GM18873 (cell line): ENCODE data around the gene NSMF.

Experiments
- ATAC-seq: cut with Tn5 transposase; IDR thresholded peaks from one replicate; pipeline ENCODE4 v1.9.1; 2021; ENCODE audit warnings: mild to moderate bottlenecking, moderate library complexity, moderate number of reproducible peaks; ENCODE audit not compliant: unreplicated experiment, low FRiP score

Gene NSMF, protein sequence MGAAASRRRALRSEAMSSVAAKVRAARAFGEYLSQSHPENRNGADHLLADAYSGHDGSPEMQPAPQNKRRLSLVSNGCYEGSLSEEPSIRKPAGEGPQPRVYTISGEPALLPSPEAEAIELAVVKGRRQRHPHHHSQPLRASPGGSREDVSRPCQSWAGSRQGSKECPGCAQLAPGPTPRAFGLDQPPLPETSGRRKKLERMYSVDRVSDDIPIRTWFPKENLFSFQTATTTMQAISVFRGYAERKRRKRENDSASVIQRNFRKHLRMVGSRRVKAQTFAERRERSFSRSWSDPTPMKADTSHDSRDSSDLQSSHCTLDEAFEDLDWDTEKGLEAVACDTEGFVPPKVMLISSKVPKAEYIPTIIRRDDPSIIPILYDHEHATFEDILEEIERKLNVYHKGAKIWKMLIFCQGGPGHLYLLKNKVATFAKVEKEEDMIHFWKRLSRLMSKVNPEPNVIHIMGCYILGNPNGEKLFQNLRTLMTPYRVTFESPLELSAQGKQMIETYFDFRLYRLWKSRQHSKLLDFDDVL

DNA sequence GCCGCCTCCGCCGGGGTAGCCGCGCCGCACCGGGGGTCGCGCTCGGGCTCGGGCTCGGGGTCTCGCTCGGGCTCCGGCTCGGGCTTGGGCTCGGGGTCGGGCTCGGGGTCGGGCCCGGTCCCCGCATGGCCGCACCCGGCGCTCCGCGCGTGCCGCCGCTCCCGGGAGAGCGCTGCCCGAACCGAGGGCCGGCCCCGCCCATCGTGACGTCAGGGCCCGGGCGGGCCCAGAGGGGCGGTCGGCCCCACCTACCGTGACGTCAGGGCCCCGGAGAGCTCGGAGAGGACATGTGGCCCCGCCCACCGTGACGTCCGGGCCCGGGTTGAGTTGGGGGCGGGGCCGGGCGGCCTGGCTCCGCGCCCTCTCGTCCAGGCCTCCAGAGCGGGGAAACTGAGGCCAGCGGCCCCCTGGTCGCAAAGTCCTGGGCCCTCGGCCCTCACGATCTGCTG, at the start of gene NSMF:
TSS of gene NSMF (minus strand) at position 183 of the 449 bp plus-strand sequence. CDS start 232 bp downstream, outside the sequence.
- no peak for ATAC-seq

DNA sequence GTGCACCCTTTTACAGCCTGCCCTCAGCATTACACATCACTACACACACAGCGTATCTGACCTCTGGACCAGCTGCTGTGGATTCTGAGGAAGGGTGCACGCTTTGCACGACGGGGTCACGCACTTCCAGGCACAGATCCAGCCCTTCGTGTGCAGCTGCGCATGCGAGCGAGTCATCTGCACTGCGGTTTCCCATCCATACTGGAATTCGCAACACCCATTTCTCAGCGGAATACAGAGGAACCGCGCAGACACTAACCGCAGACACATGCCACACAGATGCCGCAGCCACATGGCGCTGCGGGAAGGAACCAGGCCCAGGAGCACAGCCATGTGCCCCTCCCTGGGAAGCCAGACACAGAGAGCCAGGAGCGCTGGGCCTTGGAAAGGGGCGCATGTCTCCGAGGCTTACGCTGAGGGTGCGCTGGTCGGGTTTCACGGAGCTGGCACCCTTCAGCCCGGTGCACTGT, 47.6 kb upstream of the NSMF start:
- ATAC-seq: no peak

DNA sequence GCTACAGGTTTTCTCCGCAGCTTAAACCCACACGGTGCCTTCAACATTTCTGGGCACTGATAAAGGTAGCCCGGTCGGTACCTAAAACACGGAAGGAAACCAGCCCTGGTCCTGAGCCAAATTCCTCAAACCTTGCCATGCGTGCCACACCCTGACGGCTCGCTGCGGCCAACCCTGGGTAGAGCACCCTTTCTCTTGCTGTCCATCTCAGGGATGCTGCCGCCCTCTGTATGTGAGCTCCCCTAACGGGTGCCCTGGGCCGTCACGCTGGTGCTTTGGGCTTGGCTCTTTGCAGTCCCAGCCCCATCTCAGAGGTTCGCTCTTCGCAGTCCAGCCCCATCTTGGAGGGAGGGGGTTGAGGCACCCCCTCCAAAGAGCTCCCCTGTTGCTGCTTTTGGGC, 47.1 kb upstream of the NSMF start:
- no peak for ATAC-seq

DNA sequence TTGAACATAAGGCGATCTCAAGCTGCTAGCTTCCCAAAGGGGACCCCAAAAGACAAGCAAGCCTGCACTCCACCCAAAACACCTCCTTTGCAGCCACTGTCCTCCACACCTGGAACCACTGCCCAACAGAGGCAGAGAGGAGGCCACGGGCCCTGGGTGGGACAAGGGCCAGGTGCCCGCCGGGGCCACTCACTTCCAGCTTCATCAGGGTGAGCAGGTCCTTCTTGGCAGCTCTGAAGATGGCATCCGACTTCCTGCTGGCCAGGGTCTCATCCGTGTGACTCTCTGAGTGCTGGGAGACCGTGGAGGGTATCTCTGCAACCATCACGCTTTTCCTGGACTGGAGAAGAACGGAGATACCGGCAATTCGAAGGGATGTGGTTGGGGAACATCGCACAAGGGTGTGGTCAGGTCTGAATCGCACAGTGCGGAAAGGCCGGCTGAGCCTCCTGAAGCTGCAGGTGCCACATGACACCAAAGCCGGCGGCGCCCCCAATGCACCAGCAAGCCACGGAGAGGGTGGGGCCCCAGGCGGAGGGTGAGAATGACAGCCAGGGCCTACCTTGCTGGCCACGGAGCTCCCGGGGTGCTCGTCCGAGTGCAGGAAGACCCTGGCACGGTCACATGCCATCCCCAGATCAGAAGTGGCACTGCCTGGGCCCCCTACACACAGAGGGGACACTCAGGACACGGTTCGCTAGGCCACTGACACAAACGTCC, 46.4 kb upstream of the NSMF start:
- no peak for ATAC-seq

DNA sequence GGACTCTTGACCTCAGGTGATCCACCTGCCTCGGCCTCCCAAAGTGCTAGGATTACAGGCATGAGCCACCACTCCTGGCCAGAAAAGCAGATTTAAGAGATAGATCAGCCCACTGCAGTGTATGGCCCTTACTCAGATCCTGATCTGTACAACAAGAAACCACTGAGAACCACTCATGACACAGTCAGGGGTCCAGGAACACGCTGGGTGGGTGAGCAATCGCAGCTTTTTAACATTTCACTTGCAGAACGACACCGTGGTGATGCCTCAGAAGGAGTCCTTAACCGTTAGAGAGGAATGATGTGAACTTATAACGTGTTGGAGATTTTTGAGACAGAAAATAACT, 45.3 kb upstream of the NSMF start:
- no peak for ATAC-seq

DNA sequence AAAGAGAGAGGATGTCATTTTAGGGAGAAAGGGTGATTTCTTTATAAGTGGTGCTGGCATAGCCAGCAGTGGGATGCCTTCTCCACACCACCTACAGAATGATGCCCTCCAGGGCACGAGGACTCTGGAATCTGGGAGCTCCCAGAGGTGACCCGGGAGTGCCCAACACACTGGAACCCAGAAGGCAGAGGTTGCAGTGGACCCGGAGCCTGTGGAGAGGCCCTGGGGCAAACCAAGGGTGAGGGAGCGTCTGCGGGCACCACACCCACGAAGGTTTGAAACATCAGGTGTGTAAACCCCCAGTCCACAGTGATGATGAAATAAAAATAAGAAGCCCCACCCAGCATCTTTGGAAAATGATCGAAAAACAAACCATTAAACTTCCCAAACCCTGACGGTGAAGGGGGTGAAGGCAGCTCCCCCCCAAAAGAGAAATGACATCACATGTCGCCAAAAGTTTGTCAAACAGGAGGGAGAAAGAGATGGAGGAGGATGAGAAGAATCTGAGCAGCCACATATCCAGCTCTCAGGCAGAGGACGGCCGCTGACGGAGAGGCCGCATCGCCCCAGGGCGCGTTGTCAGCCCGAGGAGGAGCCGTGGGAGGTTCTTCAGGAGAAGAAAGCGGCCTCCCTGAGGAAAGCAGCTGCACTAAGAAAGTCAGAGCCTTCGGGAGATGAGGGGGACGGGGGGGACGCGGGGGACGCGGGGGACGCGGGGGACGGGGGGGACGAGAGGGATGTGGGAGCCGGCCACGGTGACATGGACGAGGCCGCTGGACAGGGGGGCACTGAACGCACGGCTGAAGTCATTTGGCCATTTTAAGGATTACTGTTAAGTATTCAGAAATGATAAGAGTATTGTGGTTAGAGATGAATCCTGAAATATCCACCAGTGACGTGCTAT, 43.1 kb upstream of the NSMF start:
- no peak for ATAC-seq

DNA sequence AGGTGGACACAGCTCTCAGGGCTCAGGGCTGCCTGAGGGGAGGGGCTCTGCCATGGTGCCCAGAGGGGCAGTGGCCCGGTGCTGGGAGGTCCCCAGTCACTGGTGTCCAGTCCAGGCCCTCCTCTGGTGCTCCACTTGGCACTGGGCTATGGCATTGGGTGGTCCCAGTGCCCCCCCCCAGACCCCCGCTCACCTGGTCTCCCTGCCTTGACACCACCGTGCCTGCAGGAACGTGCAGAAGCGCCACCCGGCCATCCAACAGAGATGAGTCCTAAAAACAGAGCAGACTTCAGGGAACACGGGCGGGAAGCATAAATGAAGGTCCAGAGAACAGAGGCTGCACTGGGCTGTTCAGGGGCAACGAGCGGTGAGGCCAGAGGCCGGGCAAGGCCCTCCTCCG, 42.3 kb upstream of the NSMF start:
- no peak for ATAC-seq

DNA sequence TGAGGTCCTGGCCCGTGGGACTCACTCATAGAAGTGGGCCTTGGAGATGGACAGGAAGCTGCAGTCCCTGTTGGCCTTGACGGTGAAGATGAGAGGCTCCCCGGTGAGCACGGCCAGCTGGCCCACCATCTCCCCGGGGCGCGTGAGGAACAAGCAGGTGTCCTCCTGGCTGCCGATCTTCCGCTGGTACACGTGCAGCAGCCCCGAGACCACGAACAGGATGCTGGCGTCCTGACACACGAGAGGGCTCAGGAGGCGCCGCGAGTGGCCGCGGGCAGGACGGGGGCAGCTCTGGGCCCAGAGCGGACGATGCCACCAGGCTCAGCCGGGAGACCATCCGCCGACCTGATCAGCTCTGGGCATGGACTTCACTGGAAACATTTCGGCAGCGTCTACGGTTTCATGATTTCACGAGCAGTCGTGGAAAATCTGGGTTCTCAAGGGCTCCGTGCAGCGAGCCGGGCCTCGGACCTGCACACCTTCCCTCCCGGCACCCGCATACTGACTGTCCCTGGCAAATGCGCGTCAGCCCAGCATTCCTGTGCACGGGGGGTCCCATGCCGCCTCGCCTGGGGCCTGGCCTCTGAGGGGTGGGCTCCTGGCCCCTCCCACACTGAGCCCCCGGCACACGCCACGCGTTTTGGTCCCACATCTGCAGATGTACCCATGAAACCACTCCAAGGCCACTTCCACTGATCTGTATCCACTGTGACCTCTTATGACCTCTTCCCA, 41.7 kb upstream of the NSMF start:
- ATAC-seq: no peak

DNA sequence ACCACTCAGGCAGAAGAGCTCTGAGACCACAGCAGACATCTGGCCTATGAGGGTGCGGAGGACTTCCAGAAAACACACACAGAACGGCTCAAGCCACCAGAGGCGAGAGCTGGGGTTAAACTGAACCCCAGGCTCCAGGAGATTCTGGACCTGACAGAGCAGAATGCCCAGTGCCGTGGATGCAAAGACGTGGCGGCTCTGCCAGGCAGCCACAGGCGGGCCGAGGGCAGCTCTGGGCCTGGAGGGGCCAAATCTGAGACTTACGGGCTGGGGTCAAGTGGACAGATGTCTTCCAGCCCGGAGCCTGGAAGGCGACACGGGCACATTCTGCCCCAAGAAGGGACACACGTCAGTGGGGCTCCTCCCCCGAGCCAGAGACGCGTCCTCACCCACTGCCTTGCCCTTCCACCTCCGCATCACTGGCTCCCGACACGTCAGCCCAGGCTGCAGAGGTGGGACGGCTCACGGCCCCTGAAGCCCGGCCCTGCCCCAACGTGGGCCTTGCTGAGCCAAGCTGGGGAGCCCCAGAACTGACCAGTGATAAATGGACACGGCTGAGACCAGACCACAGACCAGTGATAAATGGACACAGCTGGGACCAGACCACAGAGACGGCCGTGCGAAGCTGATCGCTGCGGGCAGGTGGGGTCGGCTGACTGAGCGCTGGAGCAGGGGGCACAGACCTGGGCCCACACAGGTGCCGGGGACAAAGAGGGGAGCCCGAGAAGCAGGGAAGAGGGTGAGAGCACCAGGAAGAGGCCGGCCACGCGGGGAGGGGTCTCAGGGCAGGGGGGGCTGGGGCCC, 40.9 kb upstream of the NSMF start:
- ATAC-seq: no peak

DNA sequence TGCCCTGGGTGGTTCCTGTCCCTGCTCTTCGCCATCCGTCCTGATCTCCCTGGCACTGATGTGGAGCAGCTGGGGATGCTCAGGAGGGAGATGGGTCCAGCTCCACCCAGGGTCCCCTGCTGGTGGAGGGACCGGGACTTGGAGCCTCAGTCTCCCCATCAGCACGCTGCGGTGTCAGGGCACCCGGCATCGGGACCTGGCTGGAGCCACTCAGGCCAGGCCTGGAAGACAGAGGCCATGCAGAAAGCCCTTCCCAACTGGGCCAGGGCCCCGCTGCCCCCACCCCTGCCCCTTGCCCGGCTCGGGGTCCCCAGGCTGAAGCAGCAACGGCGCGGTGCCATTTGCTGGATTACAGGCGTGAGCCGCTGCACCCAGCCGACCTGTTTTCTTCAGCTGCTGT, 40.3 kb upstream of the NSMF start:
- no peak for ATAC-seq

DNA sequence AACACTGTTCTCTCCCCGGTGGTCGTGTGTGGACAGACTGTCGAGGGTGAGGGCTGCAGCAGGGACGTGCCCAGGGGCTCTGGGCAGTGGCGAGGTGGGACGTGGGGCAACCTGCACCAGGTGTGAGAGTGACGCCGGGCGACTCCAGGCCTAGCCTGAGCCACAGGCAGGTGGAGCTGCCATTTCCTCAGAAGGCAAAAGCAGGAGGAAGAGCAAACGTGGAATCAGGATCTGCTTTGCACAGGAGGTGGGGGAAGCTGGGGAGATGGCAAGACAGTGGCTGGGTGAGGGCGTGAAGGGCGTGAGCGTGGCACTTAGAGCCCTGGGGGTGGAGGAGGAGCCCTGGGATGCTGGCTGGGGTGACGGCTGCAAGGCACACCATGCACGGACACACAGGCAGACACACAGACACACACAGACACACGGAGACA, 39.6 kb upstream of the NSMF start:
- no peak for ATAC-seq

DNA sequence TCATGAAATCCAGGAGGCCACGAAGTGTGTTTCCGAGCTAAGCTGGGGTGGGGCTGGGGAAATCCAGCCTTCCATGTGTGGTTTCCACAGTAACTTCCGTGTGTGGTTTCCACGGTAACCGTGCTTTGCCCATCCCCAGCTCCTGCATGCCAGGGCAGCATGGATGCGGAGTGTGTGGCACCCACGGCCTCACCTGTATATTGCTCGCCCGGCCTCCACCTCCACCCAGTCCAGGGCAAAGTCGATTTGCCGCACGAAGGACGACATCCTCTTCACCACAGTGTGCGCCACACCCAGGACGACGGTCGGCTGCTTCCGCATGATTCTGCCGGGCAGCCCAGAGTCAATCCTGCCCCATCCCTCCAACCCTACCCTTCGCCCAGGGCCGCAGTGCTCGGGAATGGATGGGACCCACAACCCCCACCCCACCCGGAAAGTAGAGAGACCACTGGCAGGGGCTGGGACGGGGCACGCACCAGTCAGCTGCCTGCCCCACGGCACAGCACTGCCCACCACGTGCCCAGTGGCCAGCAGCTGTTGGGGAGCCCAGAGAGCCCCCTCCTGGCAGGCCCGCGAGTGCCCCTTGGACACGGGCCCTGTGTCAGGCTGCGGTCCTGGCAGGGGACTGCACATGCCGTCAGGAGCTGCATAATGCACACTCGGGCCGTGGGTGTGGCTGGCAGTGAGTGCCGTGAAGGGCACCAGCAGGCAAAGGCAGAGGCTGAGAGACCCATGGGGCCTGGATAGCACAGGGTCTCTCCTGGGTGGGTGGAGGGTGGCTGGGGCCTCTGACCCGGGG, 39.0 kb upstream of the NSMF start:
- ATAC-seq: no peak

DNA sequence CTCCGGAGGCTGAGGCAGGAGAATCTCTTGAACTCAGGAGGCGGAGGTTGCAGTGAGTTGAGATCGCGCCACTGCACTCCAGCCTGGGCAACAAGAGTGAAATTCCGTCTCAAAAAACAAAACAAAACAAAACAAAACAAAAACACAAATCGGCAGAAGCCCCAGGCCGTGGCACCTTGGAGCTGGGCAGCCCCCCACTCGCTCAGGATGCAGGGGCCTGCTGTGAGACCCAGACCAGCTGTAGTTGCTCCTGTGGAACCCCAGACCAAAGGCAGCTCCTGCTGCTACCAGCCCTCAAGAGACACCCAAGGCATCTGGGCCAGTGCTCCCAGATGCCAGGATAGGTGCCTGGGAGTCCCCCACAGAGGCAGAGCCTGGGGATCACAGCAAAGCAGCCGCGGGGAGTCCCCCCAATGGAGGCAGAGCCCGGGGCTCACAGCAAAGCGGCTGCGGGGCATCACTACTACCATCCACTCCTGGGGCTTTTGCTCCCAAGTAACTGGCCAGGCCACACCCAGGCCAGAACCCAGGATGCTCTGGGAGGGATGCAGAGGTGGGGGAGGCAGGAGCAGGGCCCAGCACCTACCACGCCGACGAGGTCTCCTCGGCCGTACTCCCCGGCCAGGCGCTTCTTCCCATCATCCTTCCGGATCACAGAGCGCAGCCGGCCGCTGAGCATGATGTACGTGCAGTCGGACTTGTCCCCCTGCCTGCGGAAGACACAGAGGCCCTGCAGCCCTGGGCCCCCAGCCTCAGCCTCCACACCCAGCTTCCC, 37.7 kb upstream of the NSMF start:
- ATAC-seq: no peak

DNA sequence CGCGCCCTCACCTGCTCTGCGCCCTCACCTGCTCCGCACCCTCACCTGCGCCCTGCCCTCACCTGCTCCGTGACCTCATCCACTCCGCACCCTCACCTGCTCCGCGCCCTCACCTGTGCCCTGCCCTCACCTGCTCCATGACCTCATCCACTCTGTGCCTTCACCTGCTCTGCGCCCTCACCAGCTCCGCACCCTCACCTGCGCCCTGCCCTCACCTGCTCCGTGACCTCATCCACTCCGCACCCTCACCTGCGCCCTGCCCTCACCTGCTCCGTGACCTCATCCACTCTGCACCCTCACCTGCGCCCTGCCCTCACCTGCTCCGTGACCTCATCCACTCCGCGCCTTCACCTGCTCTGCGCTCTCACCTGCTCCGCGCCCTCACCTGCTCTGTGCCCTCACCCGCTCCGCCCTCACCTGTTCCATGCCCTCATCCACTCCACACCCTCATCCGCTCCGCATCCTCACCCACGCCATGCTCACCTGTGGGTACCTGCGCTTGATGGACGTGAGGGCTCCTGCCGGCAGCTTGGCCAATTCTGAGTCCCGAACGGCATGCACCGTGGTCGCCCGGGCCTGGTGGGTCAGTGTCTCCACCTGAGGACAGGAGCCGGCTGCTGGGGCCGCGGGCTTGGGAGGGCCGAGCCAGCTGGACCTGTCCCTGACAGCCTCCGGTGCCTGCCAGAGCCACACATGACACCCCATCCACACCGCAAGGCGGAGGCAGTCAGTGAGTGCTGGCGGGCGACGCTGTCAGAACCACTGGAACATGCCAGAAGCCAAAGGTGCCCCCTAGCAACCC, 35.6 kb upstream of the NSMF start:
- ATAC-seq: no peak

DNA sequence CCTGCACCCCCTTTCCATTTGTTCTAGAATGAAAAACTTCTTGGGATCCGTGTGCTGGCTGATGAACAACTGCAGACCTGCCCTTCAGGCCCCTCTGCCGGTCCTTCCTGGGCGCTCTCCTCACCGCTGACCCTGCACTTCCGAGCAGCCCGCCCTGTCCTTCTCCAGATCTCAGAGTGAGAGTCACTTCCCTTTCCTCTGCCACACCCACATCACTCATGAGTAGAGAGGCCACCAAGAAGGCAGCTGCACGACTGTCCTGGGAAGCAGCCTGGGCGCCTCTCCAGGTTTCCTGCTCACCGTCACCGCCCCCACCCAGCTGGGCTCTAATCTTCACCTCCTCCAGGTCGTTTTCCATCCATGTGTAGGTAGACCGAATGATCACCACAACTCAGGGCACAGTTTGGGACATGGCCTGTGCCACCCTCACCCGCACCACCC, 35.0 kb upstream of the NSMF start:
- ATAC-seq: no peak

DNA sequence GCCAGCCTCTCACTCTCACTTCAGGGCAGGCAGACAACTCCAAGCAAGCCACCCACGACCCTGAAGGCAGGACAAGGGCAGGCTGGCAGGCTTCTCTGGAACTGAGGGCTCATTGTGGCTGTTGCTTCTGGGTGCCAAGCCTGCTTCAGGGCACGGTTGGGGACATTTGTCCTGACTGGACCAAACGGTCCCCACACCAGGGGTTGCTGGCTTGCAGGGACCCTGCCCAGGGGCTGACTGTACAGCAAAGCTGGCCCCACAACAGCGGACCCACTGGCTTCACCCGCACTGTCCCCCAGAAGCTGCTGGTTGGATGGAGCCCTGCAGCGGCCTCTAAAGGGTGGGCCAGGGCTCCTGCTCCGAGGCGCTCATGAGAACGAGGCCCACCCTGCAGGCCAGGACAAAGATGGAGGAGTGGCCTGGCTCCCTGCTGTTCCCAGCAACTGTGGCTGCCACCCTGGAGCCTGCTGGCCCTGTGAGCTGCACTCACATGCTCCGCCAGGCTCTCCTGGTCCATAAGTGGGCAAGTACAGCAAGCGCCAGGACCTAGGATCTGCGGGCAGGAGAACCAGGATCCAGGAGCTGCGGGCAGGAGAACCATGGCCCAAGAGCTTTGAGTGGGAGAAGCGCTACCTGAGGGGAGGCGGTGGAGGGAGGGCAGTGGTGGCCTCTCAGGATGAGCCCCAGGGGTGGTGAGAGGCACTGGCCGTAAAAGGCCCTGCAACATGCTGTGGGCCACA, 34.4 kb upstream of the NSMF start:
- no peak for ATAC-seq
